Measurements from ENCODE around the gene ITSN2. TPM values are rescaled to one million over a fixed set of nuclear protein-coding genes. Genes with fewer than 3 reads are reported as not detected.

ITSN2 gene
- total RNA-seq, 1 donor from 2014 or later: 66.5 TPM

- ATAC-seq: no peak
Measured at GRCh38 chr2:24332791-24333540, 27.4 kb downstream of the ITSN2 start.

GRCh38 chr2:24330161-24330560, 30.2 kb downstream of the ITSN2 start:
- no peak for ATAC-seq

- ATAC-seq: peak; percentile 26
Measured at GRCh38 chr2:24329700-24330099, 30.6 kb downstream of the ITSN2 start.

DNA sequence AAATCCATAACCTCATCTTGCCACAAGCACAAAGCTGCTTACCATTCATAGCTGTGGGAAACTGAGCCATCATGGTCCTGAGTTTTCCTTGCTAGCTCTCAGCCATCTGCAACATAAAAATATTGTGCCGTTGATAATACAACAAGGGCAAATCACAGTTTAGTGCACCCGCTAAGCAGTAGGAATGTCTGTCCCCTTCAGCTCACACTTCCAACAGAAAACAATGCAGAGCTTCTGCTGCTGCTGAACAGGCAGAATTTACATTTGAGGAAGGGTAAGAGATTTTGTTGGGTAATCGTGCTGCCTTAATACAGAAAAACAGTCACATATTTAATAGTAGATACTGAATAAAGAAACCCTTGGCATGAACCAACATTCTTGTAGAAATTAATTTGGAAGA, 32.3 kb downstream of the ITSN2 start:
- ATAC-seq: no peak

GRCh38 chr2:24317491-24317920, 42.8 kb downstream of the ITSN2 start:
- ATAC-seq: peak; percentile 26

- no peak for ATAC-seq
Measured at GRCh38 chr2:24315669-24316068, 44.7 kb downstream of the ITSN2 start.

GRCh38 chr2:24313744-24314632, 46.3 kb downstream of the ITSN2 start:
- no peak for ATAC-seq

- no peak for ATAC-seq
Measured at GRCh38 chr2:24307961-24308360, 52.4 kb downstream of the ITSN2 start.

GRCh38 chr2:24304631-24305030, 55.7 kb downstream of the ITSN2 start:
- no peak for ATAC-seq

GRCh38 chr2:24304098-24304497, 56.2 kb downstream of the ITSN2 start:
- ATAC-seq: peak; percentile 97

- no peak for ATAC-seq
Measured at GRCh38 chr2:24301599-24301998, 58.7 kb downstream of the ITSN2 start.

DNA sequence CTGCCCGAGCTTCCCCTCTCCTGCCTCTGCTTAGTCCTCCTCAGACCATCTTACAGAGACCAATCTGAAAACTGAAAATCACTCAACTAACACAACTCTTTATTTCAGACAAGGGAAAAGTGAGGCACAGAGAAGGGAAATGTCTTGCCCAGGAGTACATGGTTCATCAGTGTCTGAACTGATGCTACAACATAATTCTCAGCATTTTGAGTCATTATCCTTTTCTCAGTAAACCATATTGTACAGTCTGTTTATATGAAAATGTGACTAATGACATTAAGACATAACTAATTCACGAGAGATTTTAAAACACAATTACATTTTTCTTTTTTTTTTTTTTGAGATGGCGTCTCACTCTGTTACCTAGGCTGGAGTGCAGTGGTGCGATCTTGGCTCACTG, 62.7 kb downstream of the ITSN2 start:
- no peak for ATAC-seq

DNA sequence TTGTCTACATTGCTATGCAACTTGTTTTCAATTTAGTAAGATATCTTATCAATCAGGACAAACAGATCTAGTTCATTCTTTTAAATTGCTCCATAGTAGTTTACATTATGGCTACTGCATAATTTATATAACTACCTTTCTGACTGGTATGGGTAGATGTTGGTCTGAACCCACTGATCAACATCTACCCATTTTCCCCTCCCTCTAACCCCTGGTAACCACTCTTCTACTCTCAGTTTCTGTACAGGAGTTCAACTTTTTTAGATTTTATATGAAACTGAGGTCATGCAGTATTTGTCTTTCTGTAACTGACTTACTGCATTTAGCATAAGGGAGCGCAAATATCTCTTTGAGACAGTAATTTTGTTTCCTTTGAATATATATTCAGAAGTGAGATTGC, 73.2 kb downstream of the ITSN2 start:
- ATAC-seq: no peak

GRCh38 chr2:24285484-24286152, 74.7 kb downstream of the ITSN2 start:
- ATAC-seq: no peak

GRCh38 chr2:24280645-24281044, 79.7 kb downstream of the ITSN2 start:
- no peak for ATAC-seq

DNA sequence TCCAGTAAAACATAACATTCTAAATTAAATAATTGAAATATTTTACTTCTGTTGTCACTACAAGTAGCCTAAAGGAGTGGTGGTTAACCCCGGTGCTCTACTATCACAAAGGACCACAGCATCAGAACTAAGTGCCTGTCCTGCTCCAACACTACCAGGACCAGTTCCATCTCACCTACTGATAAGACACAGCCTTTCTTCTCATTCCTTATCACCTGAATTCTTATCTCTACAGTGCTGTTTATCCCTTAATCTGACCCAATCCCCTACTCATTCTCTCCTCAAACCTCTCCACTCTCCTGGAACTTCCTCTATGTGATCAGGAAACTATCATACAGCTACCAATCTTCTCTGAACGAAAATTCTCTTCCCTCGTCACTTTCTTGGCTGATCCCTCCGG, 80.2 kb downstream of the ITSN2 start:
- no peak for ATAC-seq

DNA sequence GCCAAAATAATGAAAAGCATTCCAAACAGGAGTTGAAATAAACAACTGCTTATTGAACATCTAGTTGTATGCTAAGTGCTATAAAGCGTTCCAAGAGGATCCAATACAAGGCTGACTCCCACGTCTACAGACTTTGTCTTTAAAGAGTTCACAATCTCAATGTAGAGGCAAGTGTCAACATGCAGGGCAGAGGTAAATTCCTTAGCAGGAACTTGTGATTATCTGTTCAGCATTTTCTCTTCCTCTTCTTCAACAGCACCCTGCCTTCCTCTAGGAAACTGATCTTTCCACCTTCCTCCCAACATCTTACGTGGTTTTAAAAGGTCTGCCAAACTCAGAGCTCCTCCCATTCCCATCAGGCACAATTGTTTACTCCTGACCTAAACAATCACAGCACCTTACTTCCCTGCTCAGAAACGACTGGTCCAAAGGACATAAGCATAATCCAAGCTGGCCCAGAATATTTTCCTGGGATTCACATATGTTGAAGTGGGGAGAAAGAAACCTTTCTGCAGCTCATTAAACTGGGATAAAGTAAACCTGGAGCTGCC, 83.9 kb downstream of the ITSN2 start:
- ATAC-seq: peak; percentile 39

- no peak for ATAC-seq
Measured at GRCh38 chr2:24274809-24275208, 85.5 kb downstream of the ITSN2 start.

DNA sequence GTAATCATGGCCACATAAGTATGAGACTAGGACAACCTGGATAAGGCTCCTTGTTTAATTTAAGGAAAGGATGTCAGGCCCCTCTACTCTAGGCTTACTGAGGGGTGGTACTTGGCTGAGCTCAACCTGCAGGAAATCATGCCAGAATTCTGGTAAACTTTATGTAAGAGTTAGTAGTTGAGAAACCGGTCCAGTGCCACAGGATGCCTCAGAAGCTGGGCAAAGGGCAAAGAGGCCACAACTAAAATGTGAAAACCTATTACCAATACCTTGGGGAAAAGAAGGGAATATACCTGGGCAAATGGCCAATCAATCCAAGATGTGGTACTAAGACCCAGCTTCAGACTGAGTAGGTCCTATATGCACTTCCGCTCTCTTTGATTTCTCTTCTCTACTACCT, 86.7 kb downstream of the ITSN2 start:
- no peak for ATAC-seq

DNA sequence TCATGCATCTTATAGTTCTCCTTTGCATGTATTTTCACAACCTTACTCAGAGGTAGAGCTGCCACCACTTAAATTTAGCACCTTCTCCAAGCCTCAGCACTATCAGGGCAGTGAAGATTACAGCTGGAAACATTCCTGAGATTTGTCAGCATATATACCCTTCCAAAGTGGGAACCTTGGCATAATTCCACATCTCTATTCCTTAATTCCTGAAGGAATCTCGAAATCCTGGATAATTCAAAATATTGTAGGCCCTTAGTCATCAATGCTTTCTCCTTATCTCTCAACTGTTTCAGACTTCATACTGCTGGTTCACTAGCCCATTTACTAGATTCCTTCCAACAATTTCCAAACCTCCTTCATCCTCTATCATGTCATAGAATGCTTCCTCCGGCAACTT, 87.4 kb downstream of the ITSN2 start:
- ATAC-seq: no peak

DNA sequence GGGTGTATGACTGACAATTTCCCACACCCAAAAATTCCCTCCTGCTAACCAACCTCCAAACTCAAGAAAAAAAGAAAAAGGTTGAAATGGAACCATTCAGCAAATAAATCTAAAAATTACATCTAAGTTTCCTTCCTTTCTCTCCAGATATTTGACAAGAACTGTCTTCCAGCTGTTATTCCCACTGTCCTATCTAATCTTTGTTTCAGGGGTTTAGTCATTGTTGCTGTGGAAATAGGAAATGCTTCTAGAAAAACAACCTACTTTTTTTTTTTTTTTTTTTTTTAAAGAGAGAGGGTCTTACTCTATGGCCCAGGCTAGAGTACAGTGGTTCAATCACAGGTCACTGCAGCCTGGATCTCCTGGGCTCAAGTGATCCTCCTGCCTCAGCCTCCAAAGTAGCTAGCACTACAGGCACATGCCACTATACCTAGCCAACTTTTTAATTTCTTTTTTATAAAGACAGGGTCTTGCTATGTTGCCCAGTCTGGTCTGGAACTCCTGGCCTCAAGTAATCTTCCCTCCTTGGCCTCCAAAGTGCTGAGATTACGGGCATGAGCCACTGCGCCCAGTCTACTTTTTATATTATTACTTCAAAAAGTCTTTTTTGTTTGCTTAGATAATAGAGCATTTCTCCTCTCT, 88.1 kb downstream of the ITSN2 start:
- ATAC-seq: no peak

- ATAC-seq: peak; percentile 58
Measured at GRCh38 chr2:24269265-24269664, 91.1 kb downstream of the ITSN2 start.
